ENCODE measurements around the gene ADAT3. TPM values are rescaled to one million over a fixed set of nuclear protein-coding genes. Genes with fewer than 3 reads are reported as not detected.
A peak's percentile ranks its signal among the peaks of the same experiment; 100 is the strongest.

ADAT3 gene
- total and polyA plus RNA-seq, 2 of the 4 experiments (the other 2 are of a cell fraction) = 0.36 to 2.8 TPM

- Histone ChIP-seq H2AK5ac (ENCODE audit: low read depth, low read length) (no peak overlapping the region), H4K5ac (ENCODE audit: low read depth, low read length) (no peak overlapping the region), H3K9me3 (ENCODE audit: control insufficient read depth, insufficient read depth, low read length) (no peaks in the 10 kb centered on the region), H3K23ac (ENCODE audit: low read depth, low read length) (no peak overlapping the region), H2AK9ac (replicated peaks; ENCODE audit: low read depth, low read length, poor library complexity) (no peak overlapping the region), H2AFZ (replicated peaks; ENCODE audit: low read length, poor library complexity) (peak overlapping the region; percentile 12), H3K36me3 (ENCODE audit: control insufficient read depth, insufficient read depth, low read length) (no peaks in the 10 kb centered on the region), H3K4me3 (ENCODE audit: insufficient read depth, low read depth, low read length) (no peak overlapping the region), H3K27me3 (ENCODE audit: control insufficient read depth, insufficient read depth, low read length) (no peaks in the 10 kb centered on the region), H3K4me2 (ENCODE audit: low read depth, low read length) (no peak overlapping the region), H3K14ac (replicated peaks; ENCODE audit: low read depth, low read length) (no peak overlapping the region), H3K18ac (ENCODE audit: low read depth, low read length) (no peak overlapping the region), H2BK5ac (ENCODE audit: low read depth, low read length, poor library complexity, severe bottlenecking) (no peak overlapping the region), H3K79me1 (ENCODE audit: low read depth in 1 of 2, low read length in 2 of 2) (peaks cover 8 to 17% of the 10 kb centered on the region in 2 experiments), H3K27ac (ENCODE audit: insufficient read depth, low read length) (no peak overlapping the region), H2BK20ac (ENCODE audit: low read depth, low read length) (no peak overlapping the region), H3K4me1 (ENCODE audit: control insufficient read depth, insufficient read depth, low read length) (peaks cover 8% of the 10 kb centered on the region), H3K4ac (ENCODE audit: low read depth, low read length) (no peak overlapping the region), H2BK120ac (ENCODE audit: low read depth, low read length) (no peak overlapping the region), H3K9ac (ENCODE audit: low read depth, low read length) (no peak overlapping the region), H4K8ac (ENCODE audit: low read depth in 2 of 2, low read length in 2 of 2) (no peak overlapping the region), H4K20me1 (ENCODE audit: insufficient read depth, low read length) (peaks cover 2% of the 10 kb centered on the region; the same call in 1 of the 2 replicates), H3K9me1 (ENCODE audit: insufficient read depth, low read length) (peaks cover 11% of the 10 kb centered on the region; the same call in 1 of the 2 replicates), H2BK15ac (ENCODE audit: low read depth, low read length) (no peak overlapping the region), H3K56ac (ENCODE audit: extremely low read depth, insufficient read depth, low read length) (no peak overlapping the region), H4K91ac (ENCODE audit: insufficient read depth, low read depth, low read length) (no peak overlapping the region)
- dilution Hi-C loops (cut with HindIII; ENCODE audit: low sequenced_read_pairs, unreplicated experiment) = no loop called here
- no peak for ATAC-seq (ENCODE audit: low read depth)
- no peak for DNase-seq
- in situ Hi-C loops (cut with MboI; ENCODE audit: low sequenced_read_pairs) = no loop called here
- intact Hi-C loops (cut with micrococcal nuclease) = no loop called here
- 72% methylated on average over 9 of the region's 16 CpGs; no CpG with 5 or more reads in 1 of the 2 experiments for WGBS, 2 experiments (ENCODE audit: extremely low coverage in 2 of 2, insufficient read length in 1 of 2)
- ChIA-PET CTCF (no interaction called here), POLR2A (ENCODE audit: unreplicated experiment) (no interaction called here)
- no TSS peak for BruUV-seq (replicated peaks)
- no peak for TF ChIP-seq BHLHE40 (IDR thresholded peaks at IDR 0.05; ENCODE audit: low read depth, low read length)
- TF ChIP-seq CHD1 (IDR thresholded peaks at IDR 0.05; ENCODE audit: low read depth, low read length) = no peak
- TF ChIP-seq MAZ (IDR thresholded peaks at IDR 0.05; ENCODE audit: borderline replicate concordance, low read depth, low read length) = no peak
- no peak for TF ChIP-seq CTCF (conservative IDR thresholded peaks at IDR 0.05; ENCODE audit: low read depth, low read length)
- no peak for TF ChIP-seq RAD21 (IDR thresholded peaks at IDR 0.05; ENCODE audit: low read length)
- no peak for TF ChIP-seq POLR2A (IDR thresholded peaks at IDR 0.05; ENCODE audit: low read depth, low read length)
- TF ChIP-seq MXI1 (IDR thresholded peaks at IDR 0.05; ENCODE audit: borderline replicate concordance, low read depth, low read length) = no peak
- TF ChIP-seq ELK1 (IDR thresholded peaks at IDR 0.05; ENCODE audit: borderline replicate concordance, low read depth, low read length) = no peak
- TF ChIP-seq FOS (IDR thresholded peaks at IDR 0.05; ENCODE audit: low read depth, low read length) = no peak
- TF ChIP-seq RCOR1 (IDR thresholded peaks at IDR 0.05; ENCODE audit: insufficient replicate concordance, low read length) = no peak
- no peak for TF ChIP-seq MAFK (IDR thresholded peaks at IDR 0.05; ENCODE audit: low read depth, low read length)
- no peak for TF ChIP-seq USF2 (IDR thresholded peaks at IDR 0.05; ENCODE audit: low read depth, low read length)
- TF ChIP-seq RFX5 (IDR thresholded peaks at IDR 0.05; ENCODE audit: low read depth, low read length) = no peak
- no peak for TF ChIP-seq NFE2L2 (IDR thresholded peaks at IDR 0.05; ENCODE audit: low read depth, low read length)
- TF ChIP-seq SMC3 (IDR thresholded peaks at IDR 0.05; ENCODE audit: low read depth, low read length) = no peak
- no peak for TF ChIP-seq CEBPB (IDR thresholded peaks at IDR 0.05; ENCODE audit: low read depth, low read length)
Observed at GRCh38 chr19:1901940-1902404, 3.2 kb upstream of the ADAT3 start.

Data from IMR-90 (cell line).